ENCODE results near the gene GPRIN2.

GPRIN2 gene

GRCh38 chr10:46537309-46537708 is 19.1 kb downstream of the GPRIN2 start:
- Histone ChIP-seq H3K27ac (ENCODE audit: low read depth, low read length) (no peak overlapping the region), H3K9me3 (ENCODE audit: control insufficient read depth, insufficient read depth, low read length) (no peaks in the 10 kb centered on the region), H3K4me2 (ENCODE audit: low read length) (no peak overlapping the region), H3K9me2 (replicated peaks; ENCODE audit: control insufficient read depth, low read length) (no peaks in the 10 kb centered on the region), H4K20me1 (ENCODE audit: control insufficient read depth, insufficient read depth, low read depth, low read length) (no peaks in the 10 kb centered on the region), H3K36me3 (ENCODE audit: control insufficient read depth, low read length) (no peaks in the 10 kb centered on the region), H3K4me3 (ENCODE audit: low read length) (no peak overlapping the region), H3K79me2 (ENCODE audit: control insufficient read depth, low read length) (no peaks in the 10 kb centered on the region), H3K4me1 (ENCODE audit: control insufficient read depth, low read length) (no peaks in the 10 kb centered on the region), H3K27me3 (ENCODE audit: control insufficient read depth, low read length) (peaks cover 4% of the 10 kb centered on the region), H3F3A (ENCODE audit: control insufficient read depth, insufficient read depth) (no peaks in the 10 kb centered on the region)
- TF ChIP-seq EZH2phosphoT487 (IDR thresholded peaks at IDR 0.05; ENCODE audit: borderline replicate concordance, low read length) (no peak), CTCF (IDR thresholded peaks at IDR 0.05; ENCODE audit: low read depth, low read length, poor library complexity, severe bottlenecking) (no peak)

DNA sequence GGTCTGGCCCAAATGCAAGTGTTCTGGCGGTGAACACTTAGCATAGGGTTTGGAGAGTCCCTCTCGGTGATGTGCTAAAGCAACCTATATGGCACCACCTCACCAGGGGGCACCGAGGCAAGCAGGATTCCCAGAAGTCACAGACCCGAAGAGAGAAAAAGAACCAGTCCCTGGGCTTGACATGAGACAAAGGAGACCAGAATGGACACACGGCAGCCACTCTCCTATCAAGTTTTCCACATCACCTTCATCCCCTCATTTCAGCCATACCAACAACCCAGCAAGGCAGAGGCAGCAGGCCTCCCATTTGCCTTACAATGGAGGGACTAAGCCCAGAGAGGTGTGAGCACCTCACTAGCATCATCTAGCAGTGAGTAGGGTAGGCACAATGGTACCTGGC is 19.7 kb downstream of the GPRIN2 start:
- H3K36me3 ChIP-seq (ENCODE audit: control insufficient read depth, low read length): no peaks in the 10 kb centered on the region
- H3K9me3 ChIP-seq (ENCODE audit: control insufficient read depth, insufficient read depth, low read length): no peaks in the 10 kb centered on the region
- TF ChIP-seq CTCF (IDR thresholded peaks at IDR 0.05; ENCODE audit: low read depth, low read length, poor library complexity, severe bottlenecking) (no peak), EZH2phosphoT487 (IDR thresholded peaks at IDR 0.05; ENCODE audit: borderline replicate concordance, low read length) (no peak)
- no peaks in the 10 kb centered on the region for H3K4me1 ChIP-seq (ENCODE audit: control insufficient read depth, low read length)
- no peaks in the 10 kb centered on the region for H3K9me2 ChIP-seq (replicated peaks; ENCODE audit: control insufficient read depth, low read length)
- no peaks in the 10 kb centered on the region for H3K79me2 ChIP-seq (ENCODE audit: control insufficient read depth, low read length)
- H3K27me3 ChIP-seq (ENCODE audit: control insufficient read depth, low read length): peaks cover 5% of the 10 kb centered on the region
- no peaks in the 10 kb centered on the region for H3F3A ChIP-seq (ENCODE audit: control insufficient read depth, insufficient read depth)
- H3K27ac ChIP-seq (ENCODE audit: low read depth, low read length): no peak overlapping the region
- no peak overlapping the region for H3K4me2 ChIP-seq (ENCODE audit: low read length)
- H3K4me3 ChIP-seq (ENCODE audit: low read length): no peak overlapping the region
- no peaks in the 10 kb centered on the region for H4K20me1 ChIP-seq (ENCODE audit: control insufficient read depth, insufficient read depth, low read depth, low read length)

DNA sequence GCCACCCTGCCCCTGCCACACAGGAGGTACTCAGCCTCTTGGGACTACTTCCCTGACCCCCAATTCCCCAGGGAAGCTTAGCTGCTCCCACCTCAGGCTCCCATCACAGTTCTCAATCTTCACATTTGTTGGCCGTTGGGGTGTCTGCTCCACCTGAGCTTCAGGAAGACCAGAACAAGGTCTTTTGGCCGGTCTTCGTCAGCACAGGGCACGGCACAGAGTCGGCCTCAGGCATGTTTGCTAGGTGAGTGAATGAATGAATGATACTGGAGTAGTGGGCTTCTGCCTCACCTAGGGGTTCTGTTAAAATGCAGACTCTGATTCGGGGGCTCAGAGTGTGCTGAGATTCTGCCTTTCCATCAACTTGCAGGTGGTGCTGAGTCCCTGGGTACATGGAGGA is 20.3 kb downstream of the GPRIN2 start:
- Histone ChIP-seq H3K9me3 (ENCODE audit: control insufficient read depth, insufficient read depth, low read length) (no peaks in the 10 kb centered on the region), H3K27me3 (ENCODE audit: control insufficient read depth, low read length) (peaks cover 6% of the 10 kb centered on the region), H3F3A (ENCODE audit: control insufficient read depth, insufficient read depth) (no peaks in the 10 kb centered on the region), H4K20me1 (ENCODE audit: control insufficient read depth, insufficient read depth, low read depth, low read length) (no peaks in the 10 kb centered on the region), H3K9me2 (replicated peaks; ENCODE audit: control insufficient read depth, low read length) (no peaks in the 10 kb centered on the region), H3K36me3 (ENCODE audit: control insufficient read depth, low read length) (no peaks in the 10 kb centered on the region), H3K4me2 (ENCODE audit: low read length) (no peak overlapping the region), H3K4me3 (ENCODE audit: low read length) (no peak overlapping the region), H3K4me1 (ENCODE audit: control insufficient read depth, low read length) (no peaks in the 10 kb centered on the region), H3K79me2 (ENCODE audit: control insufficient read depth, low read length) (no peaks in the 10 kb centered on the region), H3K27ac (ENCODE audit: low read depth, low read length) (no peak overlapping the region)
- TF ChIP-seq EZH2phosphoT487 (IDR thresholded peaks at IDR 0.05; ENCODE audit: borderline replicate concordance, low read length): no peak
- TF ChIP-seq CTCF (IDR thresholded peaks at IDR 0.05; ENCODE audit: low read depth, low read length, poor library complexity, severe bottlenecking): no peak

Measured in DOHH2 (cell line).